HG02623 (cell line): ENCODE measurements around the gene FDCSP.
"Not testable (repeated sequence)": the region's sequence is repeated elsewhere in the genome, so short reads cannot be mapped to it uniquely, and the experiment has no call there.

Experiments
- ATAC-seq: cut with Tn5 transposase; IDR thresholded peaks from one replicate; pipeline ENCODE4 v1.9.1; 2021; ENCODE audit warnings: moderate library complexity; ENCODE audit not compliant: unreplicated experiment

Gene FDCSP

GRCh38 chr4:70239131-70239883 is 13.4 kb downstream of the FDCSP start:
- ATAC-seq, result no peak

- no peak for ATAC-seq
Observed at GRCh38 chr4:70239884-70240591, 14.1 kb downstream of the FDCSP start.

- not testable (repeated sequence) for ATAC-seq
Observed at GRCh38 chr4:70242297-70242696, 16.4 kb downstream of the FDCSP start, which contains the start of gene CSN3. TSS of gene CSN3 (plus strand) at chr4:70242597. CDS start at chr4:70244820, 2,223 bp downstream.

GRCh38 chr4:70243091-70243490 is 17.2 kb downstream of the FDCSP start:
- ATAC-seq, result no peak

GRCh38 chr4:70251250-70251944 is 25.5 kb downstream of the FDCSP start:
- ATAC-seq, result no peak

GRCh38 chr4:70251945-70252277 is 26.0 kb downstream of the FDCSP start:
- ATAC-seq, result no peak

GRCh38 chr4:70269674-70270073 is 43.8 kb downstream of the FDCSP start:
- no peak for ATAC-seq

- ATAC-seq, result no peak
Observed at GRCh38 chr4:70277121-70277520, 51.2 kb downstream of the FDCSP start.

- ATAC-seq, result no peak
Observed at GRCh38 chr4:70280567-70280966, 54.6 kb downstream of the FDCSP start.
